OCI-LY7 (cell line): ENCODE results near the gene CEP68.

Experiments
- CTCF ChIP-seq: fragments of 200-600 bp; sonication (generic); conservative IDR thresholded peaks from 2 replicates; pipeline ENCODE4 v1.5.1; 2014; ENCODE audit warnings: mild to moderate bottlenecking, antibody characterized with exemption, low read length, moderate library complexity, mixed read lengths
- EZH2phosphoT487 ChIP-seq: fragments of 200-600 bp; sonication (generic); IDR thresholded peaks from 2 replicates; pipeline ENCODE4 v1.6.1; 2018; ENCODE audit warnings: low read depth, borderline replicate concordance, mild to moderate bottlenecking, mixed run types, antibody characterized with exemption, low read length, moderate library complexity, mixed read lengths

DNA sequence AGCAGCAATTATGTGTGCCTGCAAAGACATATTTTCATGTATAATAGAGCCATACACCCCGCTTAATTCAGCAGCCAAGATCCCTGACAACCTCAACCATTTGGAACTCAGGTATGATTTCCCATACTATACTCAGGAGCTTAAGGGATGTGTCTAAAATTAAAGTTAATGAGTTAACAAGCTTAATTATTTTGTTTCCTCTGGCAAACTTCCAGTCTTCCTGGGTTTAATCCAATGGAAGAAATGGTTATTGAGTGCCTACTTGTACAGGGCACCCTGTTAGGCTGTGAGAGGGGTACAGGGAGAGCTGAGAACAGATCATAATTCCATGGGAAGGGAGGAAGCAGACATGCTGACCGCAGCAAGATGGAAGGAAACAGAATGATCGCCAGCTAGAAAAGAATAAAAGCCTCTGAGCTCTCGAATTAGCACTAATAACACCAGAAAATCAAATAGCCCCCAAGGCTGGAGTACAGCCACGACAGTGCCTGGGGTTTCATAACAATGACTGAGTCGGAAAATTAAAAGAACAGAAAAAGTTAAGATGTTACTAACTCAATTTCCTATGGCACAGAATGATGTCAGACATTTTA lies 20.8 kb upstream of the CEP68 start:
- TF ChIP-seq CTCF (no peak), EZH2phosphoT487 (no peak)
